Omental fat pad (tissue), 4 donors: ENCODE results near the gene SRGN. TPM values are rescaled to one million over a fixed set of nuclear protein-coding genes. Genes with fewer than 3 reads are reported as not detected.

Source experiments
- ATAC-seq: fragments of 150-250 bp; one replicate; pipeline ENCODE4 v1.9.1; 2016; ENCODE audit warnings: mild to moderate bottlenecking, moderate library complexity; ENCODE audit not compliant: low FRiP score
- DNase-seq: peaks from one replicate; pipeline ENCODE4 v3.0.0-alpha.2; 2019; ENCODE audit warnings: low spot score
- CTCF ChIP-seq, 3 donors: fragments of 450-650 bp; IDR thresholded peaks; one replicate each; pipeline ENCODE4 v1.5.1; 2016 to 2017; ENCODE audit warnings: antibody characterized with exemption in 3 of 3, mild to moderate bottlenecking in 3 of 3, moderate library complexity in 2 of 3
- small RNA-seq: library from RNA; depleted of rRNA; stranded (forward); fragments of <200 nt; gene quantifications from one replicate; pipeline ENCODE3, GENCODE V24; 2016
- total RNA-seq, 4 donors: library from RNA; depleted of rRNA; stranded (reverse); fragments of >200 nt; gene quantifications; one replicate each; pipeline ENCODE4 v1.1.0, GENCODE V29; 2016

The SRGN gene
- total RNA-seq, 4 donors from 2014 or later, result 289 to 481 (median 419) TPM

GRCh38 chr10:69146759-69147158 is 58.9 kb downstream of the SRGN start:
- ATAC-seq, result no peak
- TF ChIP-seq CTCF (IDR thresholded peaks at IDR 0.05), result no peak
- no peak for DNase-seq

GRCh38 chr10:69151984-69152383 is 64.1 kb downstream of the SRGN start:
- no peak for ATAC-seq
- DNase-seq, result no peak
- no peak for TF ChIP-seq CTCF (IDR thresholded peaks at IDR 0.05)

- DNase-seq (no peak), ATAC-seq (no peak)
- no peak for TF ChIP-seq CTCF (IDR thresholded peaks at IDR 0.05)
These were observed 65.3 kb downstream of the SRGN start for GRCh38 chr10:69153227-69153626.

Small RNAs within 50 kb of the gene (small RNA-seq; reads per million reads assigned to genes)
- gene RF00017, result not detected

Other genes with a start within 250 kb of the SRGN start
- 10 to 100 TPM; 25.4 to 39.0 (median 30.1) TPM for gene DDX50, start 186.8 kb upstream of the SRGN start, total RNA-seq
- 100 to 1,000 TPM in 2 of 4 donors, 10 to 100 TPM in 2; 46.0 to 340 (median 92.6) TPM for gene DDX21, start 131.9 kb upstream of the SRGN start, total RNA-seq
- 10 to 100 TPM; 25.0 to 36.4 (median 34.7) TPM for gene KIFBP, start 99.3 kb upstream of the SRGN start, total RNA-seq
- gene VPS26A, start 36.1 kb downstream of the SRGN start, total RNA-seq, result 10 to 100 TPM; 35.5 to 46.8 (median 37.1) TPM
- gene SUPV3L1, start 92.1 kb downstream of the SRGN start, total RNA-seq, result 10 to 100 TPM; 13.7 to 50.6 (median 22.0) TPM
- under 1 TPM in 2 of 4 donors, not detected in 2; 0.13 to 0.46 TPM for gene HKDC1, start 132.2 kb downstream of the SRGN start, total RNA-seq
- gene HK1, start 190.4 kb downstream of the SRGN start, total RNA-seq, result 10 to 100 TPM; 38.0 to 93.2 (median 50.6) TPM